ENCODE results near the gene FRAS1. TPM values are rescaled to one million over a fixed set of nuclear protein-coding genes. Genes with fewer than 3 reads are reported as not detected.

FRAS1 gene
- total and polyA plus RNA-seq, 2 donors (not counting 3 experiments of a cell fraction or from before 2014, with no cell fraction given), result 1.4 to 3.6 TPM

GRCh38 chr4:78533854-78534253 is 476.7 kb downstream of the FRAS1 start:
- H3K4me3 ChIP-seq (replicated peaks in 1 of 3; ENCODE audit: insufficient read depth in 1 of 3, low read depth in 1 of 3, low read length in 3 of 3), result no peak overlapping the region
- H4K20me1 ChIP-seq (replicated peaks; ENCODE audit: control insufficient read depth, extremely low read depth, insufficient read depth, low read length), result no peaks in the 10 kb centered on the region
- BruUV-seq (replicated peaks), result no TSS peak
- TF ChIP-seq JUN (IDR thresholded peaks at IDR 0.05; ENCODE audit: borderline replicate concordance, insufficient read depth, insufficient read length, low read depth) (no peak), POLR2A (IDR thresholded peaks at IDR 0.05; ENCODE audit: low read depth, low read length) (no peak), GATA2 (IDR thresholded peaks at IDR 0.05; ENCODE audit: insufficient read depth, insufficient read length, low read depth, low read length) (no peak), FOS (IDR thresholded peaks at IDR 0.05; ENCODE audit: borderline replicate concordance, insufficient read depth, low read length) (no peak)
- H3K4me2 ChIP-seq (ENCODE audit: insufficient read depth, low read length), result no peak overlapping the region
- DNase-seq (ENCODE audit: low read depth, low spot score), result no peak
- H3K27me3 ChIP-seq (ENCODE audit: control insufficient read depth in 2 of 2, insufficient read depth in 2 of 2, low read length in 2 of 2), result no peaks in the 10 kb centered on the region
- H3K9me1 ChIP-seq (replicated peaks; ENCODE audit: control insufficient read depth, extremely low read depth, insufficient read depth, low read length), result no peaks in the 10 kb centered on the region
- H3K9ac ChIP-seq (replicated peaks; ENCODE audit: extremely low read depth, insufficient read depth, low read length), result no peak overlapping the region
- POLR2A ChIA-PET, result no interaction called here
- no peak overlapping the region for H2AFZ ChIP-seq (ENCODE audit: low read depth, low read length)
- no peaks in the 10 kb centered on the region for H3K79me2 ChIP-seq (ENCODE audit: control insufficient read depth, insufficient read depth, low read length)
- H3K9me3 ChIP-seq (replicated peaks; ENCODE audit: control insufficient read depth, insufficient read depth, low read length), result no peaks in the 10 kb centered on the region
- dilution Hi-C loops (cut with MboI; ENCODE audit: extremely low pct_ligation_motif_present, low sequenced_read_pairs) (no loop called here), intact Hi-C loops (cut with micrococcal nuclease) (no loop called here)
- CTCF ChIA-PET, result interaction anchor here (1.4 kb wide), 1 partner anchor 10 kb away, joined by 3 read pairs; no protein-coding TSS in a partner anchor
- H3K4me1 ChIP-seq (ENCODE audit: control insufficient read depth, extremely low read depth, insufficient read depth, low read length), result peaks cover 24% of the 10 kb centered on the region
- FAIRE-seq, result no peak
- no peak overlapping the region for H3K27ac ChIP-seq (ENCODE audit: insufficient read depth, low read depth, low read length)
- H3K36me3 ChIP-seq (ENCODE audit: control insufficient read depth in 2 of 2, extremely low read depth in 1 of 2, insufficient read depth in 2 of 2, low read length in 2 of 2), result no peaks in the 10 kb centered on the region

GRCh38 chr4:78534286-78534955 is 477.3 kb downstream of the FRAS1 start:
- no peak for DNase-seq (ENCODE audit: low read depth, low spot score)
- no peaks in the 10 kb centered on the region for H3K9me3 ChIP-seq (replicated peaks; ENCODE audit: control insufficient read depth, insufficient read depth, low read length)
- H3K27me3 ChIP-seq (ENCODE audit: control insufficient read depth in 2 of 2, insufficient read depth in 2 of 2, low read length in 2 of 2), result no peaks in the 10 kb centered on the region
- no TSS peak for BruUV-seq (replicated peaks)
- no peak overlapping the region for H3K27ac ChIP-seq (ENCODE audit: insufficient read depth, low read depth, low read length)
- H3K36me3 ChIP-seq (ENCODE audit: control insufficient read depth in 2 of 2, extremely low read depth in 1 of 2, insufficient read depth in 2 of 2, low read length in 2 of 2), result no peaks in the 10 kb centered on the region
- no peaks in the 10 kb centered on the region for H4K20me1 ChIP-seq (replicated peaks; ENCODE audit: control insufficient read depth, extremely low read depth, insufficient read depth, low read length)
- H2AFZ ChIP-seq (ENCODE audit: low read depth, low read length), result no peak overlapping the region
- no peak overlapping the region for H3K9ac ChIP-seq (replicated peaks; ENCODE audit: extremely low read depth, insufficient read depth, low read length)
- TF ChIP-seq POLR2A (IDR thresholded peaks at IDR 0.05; ENCODE audit: low read depth, low read length) (no peak), MAX (IDR thresholded peaks at IDR 0.05; ENCODE audit: insufficient read depth, insufficient read length) (no peak), MYC (IDR thresholded peaks at IDR 0.05; ENCODE audit: low read depth, low read length) (no peak), EZH2 (IDR thresholded peaks at IDR 0.05; ENCODE audit: borderline replicate concordance, low read depth, low read length, severe bottlenecking) (no peak), CTCF (IDR thresholded peaks at IDR 0.05; ENCODE audit: extremely low read depth in 1 of 2, insufficient read depth in 1 of 2, low read depth in 1 of 2, low read length in 2 of 2) (no peak), POLR2AphosphoS5 (IDR thresholded peaks at IDR 0.05; ENCODE audit: insufficient read depth, low read depth, low read length) (no peak), JUN (IDR thresholded peaks at IDR 0.05; ENCODE audit: borderline replicate concordance, insufficient read depth, insufficient read length, low read depth) (no peak), FOS (IDR thresholded peaks at IDR 0.05; ENCODE audit: borderline replicate concordance, insufficient read depth, low read length) (no peak), GATA2 (IDR thresholded peaks at IDR 0.05; ENCODE audit: insufficient read depth, insufficient read length, low read depth, low read length) (no peak)
- no peak overlapping the region for H3K4me2 ChIP-seq (ENCODE audit: insufficient read depth, low read length)
- H3K4me3 ChIP-seq (replicated peaks in 1 of 3; ENCODE audit: insufficient read depth in 1 of 3, low read depth in 1 of 3, low read length in 3 of 3), result no peak overlapping the region
- ChIA-PET POLR2A (no interaction called here), CTCF (interaction anchor here (1.4 kb wide), 1 partner anchor 10 kb away, joined by 3 read pairs; no protein-coding TSS in a partner anchor)
- H3K79me2 ChIP-seq (ENCODE audit: control insufficient read depth, insufficient read depth, low read length), result no peaks in the 10 kb centered on the region
- no peaks in the 10 kb centered on the region for H3K9me1 ChIP-seq (replicated peaks; ENCODE audit: control insufficient read depth, extremely low read depth, insufficient read depth, low read length)
- dilution Hi-C loops (cut with MboI; ENCODE audit: extremely low pct_ligation_motif_present, low sequenced_read_pairs) (no loop called here), intact Hi-C loops (cut with micrococcal nuclease) (no loop called here)
- FAIRE-seq, result no peak
- H3K4me1 ChIP-seq (ENCODE audit: control insufficient read depth, extremely low read depth, insufficient read depth, low read length), result peaks cover 18% of the 10 kb centered on the region

Measured in endothelial cell of umbilical vein (primary cell).